Measurements from ENCODE around the gene SERPINE1.
"Not testable (repeated sequence)": the region's sequence is repeated elsewhere in the genome, so short reads cannot be mapped to it uniquely, and the experiment has no call there.

Gene SERPINE1

GRCh38 chr7:101122933-101123702 is 3.8 kb upstream of the SERPINE1 start:
- DNase-seq (ENCODE audit: low read depth in 2 of 2), result no peak

GRCh38 chr7:101123703-101124068 is 3.2 kb upstream of the SERPINE1 start:
- no peak for DNase-seq (ENCODE audit: low read depth in 2 of 2)

- DNase-seq (ENCODE audit: low read depth in 2 of 2), result no peak
These were observed 2.4 kb upstream of the SERPINE1 start for GRCh38 chr7:101124376-101125056.

GRCh38 chr7:101125989-101126650 is 784 bp upstream of the SERPINE1 start:
- no peak for DNase-seq (ENCODE audit: low read depth in 2 of 2)

- DNase-seq (ENCODE audit: low read depth in 2 of 2), result no peak
These were observed 646 bp downstream of the SERPINE1 start for GRCh38 chr7:101127460-101128039.

- no peak for DNase-seq (ENCODE audit: low read depth in 2 of 2)
These were observed 1.3 kb downstream of the SERPINE1 start for GRCh38 chr7:101128040-101128834.

GRCh38 chr7:101129603-101130117 is 2.8 kb downstream of the SERPINE1 start:
- DNase-seq (ENCODE audit: low read depth in 2 of 2), result no peak

GRCh38 chr7:101132626-101133600 is 6.0 kb downstream of the SERPINE1 start:
- not testable (repeated sequence) for DNase-seq (ENCODE audit: low read depth in 2 of 2)

GRCh38 chr7:101133621-101134398 is 6.9 kb downstream of the SERPINE1 start:
- no peak for DNase-seq (ENCODE audit: low read depth in 2 of 2)

GRCh38 chr7:101134399-101134980 is 7.6 kb downstream of the SERPINE1 start:
- DNase-seq (ENCODE audit: low read depth in 2 of 2), result no peak

GRCh38 chr7:101137651-101138212 is 10.8 kb downstream of the SERPINE1 start:
- no peak for DNase-seq (ENCODE audit: low read depth in 2 of 2)

GRCh38 chr7:101138213-101138870 is 11.4 kb downstream of the SERPINE1 start:
- peak; percentile 81 to 87 for DNase-seq (ENCODE audit: low read depth in 2 of 2)

GRCh38 chr7:101140339-101140699 is 13.4 kb downstream of the SERPINE1 start:
- no peak for DNase-seq (ENCODE audit: low read depth in 2 of 2)

GRCh38 chr7:101140746-101141382 is 14.0 kb downstream of the SERPINE1 start:
- DNase-seq (ENCODE audit: low read depth in 2 of 2), result no peak

GRCh38 chr7:101151908-101152651 is 25.2 kb downstream of the SERPINE1 start:
- no peak for DNase-seq (ENCODE audit: low read depth in 2 of 2)

- DNase-seq (ENCODE audit: low read depth in 2 of 2), result peak; percentile 89 to 90
These were observed 27.2 kb downstream of the SERPINE1 start, which contains the start of gene AP1S1 for GRCh38 chr7:101153969-101154692. Gene AP1S1 (plus strand): TSS chr7:101154476. CDS start chr7:101154515, 39 bp downstream.

Data from stimulated activated CD8-positive, alpha-beta memory T cell treated with anti-CD3 and anti-CD28 coated beads, Interleukin-15, amount 100 ng/mL, for 48 hours (primary cell).